Body of pancreas (tissue), 4 donors: ENCODE data around the gene BTC. TPM values are rescaled to one million over a fixed set of nuclear protein-coding genes. Genes with fewer than 3 reads are reported as not detected.
"Not testable (repeated sequence)": the region's sequence is repeated elsewhere in the genome, so short reads cannot be mapped to it uniquely, and the experiment has no call there.

Source experiments
- ATAC-seq: fragments of 150-250 bp; one replicate; pipeline ENCODE4 v1.9.1; 2016
- DNase-seq, 4 donors: peaks; one replicate each; pipeline ENCODE4 v3.0.0-alpha.2; 2019
- H3K27ac ChIP-seq, 4 donors: fragments of 200-600 bp; sonication (generic); 1 replicate in 3 of 4; 2 replicates in 1 of 4; pipeline versions ENCODE4 v1.5.1 to v1.6.1; 2016 to 2019; ENCODE audit warnings: mild to moderate bottlenecking in 1 of 4, mixed read lengths in 1 of 4, moderate library complexity in 1 of 4
- H3K27me3 ChIP-seq, 2 donors: fragments of 200-600 bp; sonication (generic); one replicate each; pipeline ENCODE4 v1.6.0; 2016; ENCODE audit warnings: mild to moderate bottlenecking in 1 of 2
- H3K36me3 ChIP-seq, 2 donors: fragments of 200-600 bp; sonication (generic); replicated peaks in 1 of 2; 2 replicates each; pipeline ENCODE4 v1.5.1; 2016; ENCODE audit warnings: low read depth in 2 of 2; ENCODE audit not compliant: insufficient read depth in 1 of 2
- H3K4me1 ChIP-seq: fragments of 200-600 bp; sonication (generic); one replicate; pipeline ENCODE4 v1.6.0; 2016
- H3K4me3 ChIP-seq, 2 donors: fragments of 200-600 bp; sonication (generic); 1 replicate in 1 of 2; 2 replicates in 1 of 2; pipeline ENCODE4 v1.5.1; 2016 to 2019
- H3K9me3 ChIP-seq, 3 donors: fragments of 200-600 bp; sonication (generic); 1 replicate in 2 of 3; 2 replicates in 1 of 3; pipeline ENCODE4 v1.5.1; 2016
- CTCF ChIP-seq, 7 experiments: fragments of 450-650 bp in 4 of 7; fragments of 200-600 bp in 3 of 7; sonication (generic) in 3 of 7; IDR thresholded peaks; one replicate each; pipeline ENCODE4 v1.5.1; 2016 to 2019; ENCODE audit warnings: antibody characterized with exemption in 7 of 7
- POLR2A ChIP-seq, 3 donors: fragments of 450-650 bp; IDR thresholded peaks; one replicate each; pipeline ENCODE4 v1.6.1; 2016; ENCODE audit warnings: antibody characterized with exemption in 3 of 3, mild to moderate bottlenecking in 2 of 3
- WGBS, 2 donors: methylation state at CpG; one replicate each; pipeline ENCODE4 v1.1.5; 2017; 5-methylcytosine and 5-hydroxymethylcytosine counted together
- intact Hi-C: fragments of 100-400 bp; cut with DNase I; formaldehyde crosslinking; loops from one replicate; pipeline ENCODE4 v1.15.1; 2023
- total RNA-seq, 2 donors: library from RNA; depleted of rRNA; stranded (reverse); fragments of >200 nt; gene quantifications; one replicate each; pipeline ENCODE4 v1.1.0, GENCODE V29; 2016

Gene BTC
- total RNA-seq, 2 donors from 2014 or later = 1.8 to 3.6 TPM

DNA sequence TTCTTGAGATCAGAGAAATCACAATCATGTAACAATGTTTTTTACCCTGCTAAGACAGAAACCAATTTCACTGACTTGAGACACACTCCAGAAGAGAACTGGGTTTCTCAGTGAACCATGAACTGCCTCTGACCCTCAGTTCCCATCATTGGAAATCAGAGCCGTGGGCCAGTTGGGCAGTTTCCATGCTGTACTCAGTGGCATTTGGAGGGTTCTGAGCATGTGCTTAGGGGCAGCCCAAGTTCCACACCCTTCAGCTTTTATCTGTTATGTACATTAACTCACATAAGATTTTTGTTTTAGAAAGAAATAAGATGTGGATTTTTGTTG is 77.9 kb downstream of the BTC start:
- H3K9me3 ChIP-seq = no peaks in the 10 kb centered on the region
- H3K4me3 ChIP-seq = no peak overlapping the region
- no peaks in the 10 kb centered on the region for H3K4me1 ChIP-seq
- H3K27me3 ChIP-seq = no peaks in the 10 kb centered on the region
- intact Hi-C loops = no loop called here
- H3K36me3 ChIP-seq = no peaks in the 10 kb centered on the region
- ATAC-seq (no peak), DNase-seq (no peak)
- TF ChIP-seq POLR2A (IDR thresholded peaks at IDR 0.05) (no peak), CTCF (IDR thresholded peaks at IDR 0.05) (no peak)
- H3K27ac ChIP-seq = no peak overlapping the region
- WGBS, 2 donors = 53 to 54% methylated on average over 1 of the region's 1 CpG

DNA sequence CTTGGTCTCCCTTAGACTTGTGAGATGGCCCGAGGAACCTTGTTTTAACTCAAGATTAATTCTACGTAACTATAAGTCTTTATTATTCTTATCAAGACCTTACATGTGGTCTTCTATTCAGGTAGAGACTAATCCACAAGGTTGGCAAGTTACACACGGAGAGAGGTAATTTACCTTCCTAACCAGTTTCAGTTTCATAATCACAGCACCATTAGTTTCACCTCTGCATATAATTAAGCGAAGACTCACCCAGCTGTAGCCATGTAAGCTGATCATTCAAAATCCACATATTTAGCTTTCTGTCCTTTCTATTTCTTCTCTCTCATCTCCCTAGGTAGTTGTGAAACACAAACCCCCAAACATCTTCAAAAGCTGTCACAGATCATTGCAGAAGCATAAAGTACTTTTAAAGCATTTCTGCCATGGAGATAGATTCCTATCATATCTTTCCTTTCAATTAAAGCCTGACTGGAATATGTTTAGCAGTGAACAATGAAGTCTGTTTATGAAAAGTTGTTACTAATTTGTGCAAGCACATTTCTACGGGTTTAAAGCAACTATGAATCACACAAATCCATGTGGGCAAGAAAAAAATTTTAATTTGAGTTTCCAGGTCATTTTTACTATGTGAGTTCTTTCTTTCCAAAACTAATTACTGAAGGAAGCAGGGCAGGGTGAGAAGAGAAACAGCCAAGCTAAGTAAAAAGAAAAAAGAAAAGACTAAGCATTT is 78.5 kb downstream of the BTC start:
- DNase-seq (no peak), ATAC-seq (no peak)
- no peak overlapping the region for H3K4me3 ChIP-seq
- no peaks in the 10 kb centered on the region for H3K9me3 ChIP-seq
- intact Hi-C loops = no loop called here
- 39 to 45% methylated on average over 5 of the region's 5 CpGs for WGBS, 2 donors
- H3K36me3 ChIP-seq = no peaks in the 10 kb centered on the region
- H3K27me3 ChIP-seq = no peaks in the 10 kb centered on the region
- H3K4me1 ChIP-seq = no peaks in the 10 kb centered on the region
- TF ChIP-seq POLR2A (IDR thresholded peaks at IDR 0.05) = no peak
- no peak overlapping the region for H3K27ac ChIP-seq

DNA sequence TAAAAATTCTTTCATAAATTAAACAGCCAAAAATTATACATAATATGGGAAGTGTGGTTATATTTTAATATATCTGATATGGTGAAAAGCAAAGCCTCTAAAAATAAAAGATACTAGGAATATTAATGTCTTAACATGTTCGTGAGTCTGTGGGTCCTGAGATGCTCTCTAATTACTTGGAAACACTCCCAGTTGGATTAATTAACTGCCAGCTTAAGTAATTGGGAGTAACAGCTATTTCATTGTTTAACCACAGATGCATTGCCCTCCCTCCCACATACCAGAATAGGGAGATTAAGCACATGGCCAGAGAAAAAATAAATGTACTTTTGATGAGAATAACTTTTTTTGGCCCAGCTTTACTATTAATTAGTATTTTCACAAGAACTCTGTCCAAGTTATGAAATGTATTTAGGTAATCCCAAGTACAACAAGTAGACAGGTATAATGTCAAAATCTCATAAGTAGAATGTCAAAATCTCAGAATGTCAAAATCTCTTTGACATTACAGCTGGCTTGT is 79.7 kb downstream of the BTC start:
- Histone ChIP-seq H3K9me3 (no peaks in the 10 kb centered on the region), H3K27me3 (no peaks in the 10 kb centered on the region), H3K27ac (no peak overlapping the region), H3K4me3 (no peak overlapping the region), H3K36me3 (no peaks in the 10 kb centered on the region), H3K4me1 (no peaks in the 10 kb centered on the region)
- ATAC-seq (no peak), DNase-seq (no peak)
- no peak for TF ChIP-seq POLR2A (IDR thresholded peaks at IDR 0.05)
- TF ChIP-seq CTCF (IDR thresholded peaks at IDR 0.05) = no peak
- 48 to 59% methylated on average over 1 of the region's 1 CpG for WGBS, 2 donors
- intact Hi-C loops = no loop called here

DNA sequence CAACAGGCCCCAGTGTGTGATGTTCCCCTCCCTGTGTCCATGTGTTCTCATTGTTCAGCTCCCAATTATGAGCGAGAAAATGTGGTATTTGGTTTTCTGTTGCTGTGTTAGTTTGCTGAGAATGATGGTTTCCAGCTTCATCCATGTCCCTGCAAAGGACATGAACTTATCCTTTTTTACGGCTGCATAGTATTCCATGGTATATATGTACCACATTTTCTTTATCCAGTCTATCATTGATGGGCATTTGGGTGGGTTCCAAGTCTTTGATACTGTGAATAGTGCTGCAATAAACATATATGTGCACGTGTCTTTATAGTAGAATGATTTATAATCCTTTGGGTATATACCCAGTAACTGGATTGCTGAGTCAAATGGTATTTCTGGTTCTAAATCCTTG is 86.2 kb downstream of the BTC start:
- ATAC-seq, intact Hi-C loops, H3K9me3 ChIP-seq, H3K36me3 ChIP-seq, H3K4me3 ChIP-seq, DNase-seq, H3K27me3 ChIP-seq, H3K4me1 ChIP-seq, H3K27ac ChIP-seq: not testable (repeated sequence)
- WGBS, 2 donors = 65 to 67% methylated on average over 3 of the region's 3 CpGs

Other genes with a start within 250 kb of the BTC start
- gene PARM1, start 138.6 kb upstream of the BTC start, total RNA-seq = 10 to 100 TPM; 21.0 to 28.7 TPM